ENCODE data around the gene GRID2IP.

Gene GRID2IP

DNA sequence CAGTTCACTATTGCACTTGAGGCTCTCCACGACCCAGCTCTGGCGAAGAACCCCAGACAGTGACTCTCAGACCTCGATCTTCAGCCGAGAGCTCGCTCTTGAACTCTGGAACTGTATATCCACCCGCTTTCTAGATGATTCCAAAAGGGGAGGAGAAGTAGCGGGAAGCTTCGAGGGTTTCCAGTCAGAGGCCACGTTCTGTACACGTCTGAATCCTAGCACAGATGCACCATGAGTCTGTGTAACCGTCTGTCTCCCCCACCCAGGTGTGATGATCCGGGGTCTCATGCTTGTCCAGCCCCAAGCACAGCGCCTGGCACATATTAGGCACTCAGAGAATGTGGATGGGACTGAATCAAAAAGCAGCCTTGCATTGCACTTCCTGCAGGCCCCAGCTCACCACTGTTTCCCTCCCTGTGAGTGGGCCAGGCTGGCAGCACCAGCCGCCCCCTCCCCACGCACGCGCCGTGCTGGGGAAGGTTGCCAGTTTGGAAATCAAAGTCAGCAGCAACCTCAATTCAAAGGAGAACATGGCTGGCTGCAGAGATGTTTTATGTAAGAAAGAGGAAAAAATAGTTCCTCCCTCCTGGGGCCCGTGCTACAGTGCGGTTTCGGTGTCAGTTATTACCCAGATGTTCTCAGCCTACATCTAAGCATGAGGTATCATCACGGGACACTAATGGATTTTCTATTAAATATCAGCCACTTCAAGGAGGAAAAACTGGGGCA is 5.7 kb downstream of the GRID2IP start:
- no peaks in the 10 kb centered on the region for H3K9me3 Mint-ChIP-seq
- no peak for ATAC-seq
- H3K27ac Mint-ChIP-seq = no peak overlapping the region
- H3K27me3 Mint-ChIP-seq = no peaks in the 10 kb centered on the region
- no peak for DNase-seq
- no peak overlapping the region for H3K4me3 Mint-ChIP-seq
- peaks cover 10% of the 10 kb centered on the region for H3K4me1 Mint-ChIP-seq
- H3K36me3 Mint-ChIP-seq (ENCODE audit: low read depth) = no peaks in the 10 kb centered on the region

- Mint-ChIP-seq H3K27ac (no peak overlapping the region), H3K36me3 (ENCODE audit: low read depth) (no peaks in the 10 kb centered on the region), H3K27me3 (peaks cover 15% of the 10 kb centered on the region), H3K4me1 (peaks cover 10% of the 10 kb centered on the region), H3K9me3 (no peaks in the 10 kb centered on the region), H3K4me3 (no peak overlapping the region)
- DNase-seq (no peak), ATAC-seq (no peak)
Measured at GRCh38 chr7:6542368-6542767, 8.9 kb downstream of the GRID2IP start.

GRCh38 chr7:6536262-6537260 is 14.7 kb downstream of the GRID2IP start:
- peak overlapping the region; percentile 36 for H3K4me3 Mint-ChIP-seq
- ATAC-seq (peak; percentile 26), DNase-seq (peak; percentile 45)
- peaks cover 22% of the 10 kb centered on the region for H3K4me1 Mint-ChIP-seq
- H3K27me3 Mint-ChIP-seq = peaks cover 21% of the 10 kb centered on the region
- H3K36me3 Mint-ChIP-seq (ENCODE audit: low read depth) = no peaks in the 10 kb centered on the region
- H3K9me3 Mint-ChIP-seq = no peaks in the 10 kb centered on the region
- no peak overlapping the region for H3K27ac Mint-ChIP-seq

DNA sequence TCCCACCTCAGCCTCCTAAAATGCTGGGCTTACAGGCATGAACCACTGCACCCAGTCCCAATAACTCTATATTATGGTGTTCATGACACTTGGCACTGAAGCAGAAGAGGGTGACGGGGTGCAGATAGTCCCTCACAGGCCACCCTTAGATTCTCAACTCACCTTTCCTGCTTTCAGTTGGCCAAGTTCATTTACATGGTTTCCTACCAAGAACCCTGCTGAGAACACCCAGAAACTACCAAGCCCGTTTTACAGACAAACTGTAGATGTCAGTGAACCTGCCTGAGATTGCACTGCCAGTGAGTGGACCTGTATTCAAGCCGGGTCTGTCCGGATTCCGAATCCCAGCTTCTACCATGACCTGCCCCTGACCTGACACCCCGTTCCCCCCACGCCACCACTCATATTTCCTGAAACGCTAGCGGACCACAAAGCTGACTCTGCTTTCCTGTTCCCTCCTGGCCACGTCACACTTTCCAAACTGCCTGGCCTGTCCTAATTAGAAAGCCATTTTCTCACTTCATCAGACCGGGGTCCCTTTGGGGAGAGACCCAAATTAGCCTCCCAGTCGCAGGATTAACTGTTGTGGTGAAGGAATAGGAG is 17.3 kb downstream of the GRID2IP start:
- H3K4me3 Mint-ChIP-seq = peak overlapping the region; percentile 30
- DNase-seq (peak; percentile 73), ATAC-seq (peak; percentile 48)
- H3K9me3 Mint-ChIP-seq = no peaks in the 10 kb centered on the region
- H3K36me3 Mint-ChIP-seq (ENCODE audit: low read depth) = no peaks in the 10 kb centered on the region
- peak overlapping the region; percentile 69 for H3K27ac Mint-ChIP-seq
- H3K4me1 Mint-ChIP-seq = peaks cover 31% of the 10 kb centered on the region
- peaks cover 35% of the 10 kb centered on the region for H3K27me3 Mint-ChIP-seq

- H3K27me3 Mint-ChIP-seq = peaks cover 31% of the 10 kb centered on the region
Measured at GRCh38 chr7:6532516-6532915, 18.7 kb downstream of the GRID2IP start.

DNA sequence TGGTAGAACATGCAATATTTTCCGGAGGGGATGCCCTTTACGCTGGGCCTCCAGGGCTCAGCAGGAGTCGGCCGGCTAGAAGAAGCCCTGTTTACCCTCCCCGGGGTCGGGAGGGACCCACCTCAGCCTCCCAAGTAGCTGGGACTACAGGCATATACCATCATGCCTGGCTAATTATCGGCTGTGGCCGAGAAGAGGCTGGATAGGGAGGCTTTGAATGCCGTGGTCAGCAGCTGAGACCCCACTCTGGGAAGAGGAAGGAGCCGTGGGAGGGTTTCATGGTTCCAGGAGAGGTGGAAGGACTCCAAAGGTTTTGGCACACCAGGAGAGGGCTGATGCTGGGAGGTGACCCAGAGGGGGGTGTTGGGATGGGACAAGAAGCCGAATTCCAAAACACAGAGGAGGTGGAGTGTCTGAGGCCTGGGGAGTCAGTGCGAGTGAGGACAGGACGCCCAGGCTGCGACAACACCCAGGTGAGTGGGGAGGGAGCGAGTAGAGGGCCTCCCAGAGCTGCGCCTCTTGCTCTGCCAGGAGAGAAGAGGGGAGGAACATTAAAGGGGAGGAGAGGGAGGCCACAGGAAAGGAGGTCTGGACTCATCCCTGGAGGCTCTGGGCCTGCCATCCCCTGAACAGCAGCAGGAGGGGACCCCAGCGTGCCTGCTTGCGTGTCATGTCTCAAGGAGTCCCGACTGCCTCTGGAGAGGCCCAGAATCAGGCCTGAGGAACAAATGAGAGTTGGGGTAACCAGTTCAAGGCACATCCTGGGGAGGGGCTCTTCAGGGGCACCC is 19.6 kb downstream of the GRID2IP start:
- Mint-ChIP-seq H3K36me3 (ENCODE audit: low read depth) (no peaks in the 10 kb centered on the region), H3K27me3 (peaks cover 38% of the 10 kb centered on the region), H3K4me3 (peak overlapping the region; percentile 74), H3K9me3 (no peaks in the 10 kb centered on the region), H3K27ac (no peak overlapping the region), H3K4me1 (peaks cover 37% of the 10 kb centered on the region)
- ATAC-seq = peak; percentile 44
- DNase-seq = no peak

More at GRCh38 chr7:6532516-6532915, 18.7 kb downstream of the GRID2IP start:
- H3K9me3 Mint-ChIP-seq = no peaks in the 10 kb centered on the region
- H3K27ac Mint-ChIP-seq = no peak overlapping the region
- ATAC-seq (no peak), DNase-seq (no peak)
- peaks cover 31% of the 10 kb centered on the region for H3K4me1 Mint-ChIP-seq
- H3K4me3 Mint-ChIP-seq = no peak overlapping the region
- no peaks in the 10 kb centered on the region for H3K36me3 Mint-ChIP-seq (ENCODE audit: low read depth)

DNA sequence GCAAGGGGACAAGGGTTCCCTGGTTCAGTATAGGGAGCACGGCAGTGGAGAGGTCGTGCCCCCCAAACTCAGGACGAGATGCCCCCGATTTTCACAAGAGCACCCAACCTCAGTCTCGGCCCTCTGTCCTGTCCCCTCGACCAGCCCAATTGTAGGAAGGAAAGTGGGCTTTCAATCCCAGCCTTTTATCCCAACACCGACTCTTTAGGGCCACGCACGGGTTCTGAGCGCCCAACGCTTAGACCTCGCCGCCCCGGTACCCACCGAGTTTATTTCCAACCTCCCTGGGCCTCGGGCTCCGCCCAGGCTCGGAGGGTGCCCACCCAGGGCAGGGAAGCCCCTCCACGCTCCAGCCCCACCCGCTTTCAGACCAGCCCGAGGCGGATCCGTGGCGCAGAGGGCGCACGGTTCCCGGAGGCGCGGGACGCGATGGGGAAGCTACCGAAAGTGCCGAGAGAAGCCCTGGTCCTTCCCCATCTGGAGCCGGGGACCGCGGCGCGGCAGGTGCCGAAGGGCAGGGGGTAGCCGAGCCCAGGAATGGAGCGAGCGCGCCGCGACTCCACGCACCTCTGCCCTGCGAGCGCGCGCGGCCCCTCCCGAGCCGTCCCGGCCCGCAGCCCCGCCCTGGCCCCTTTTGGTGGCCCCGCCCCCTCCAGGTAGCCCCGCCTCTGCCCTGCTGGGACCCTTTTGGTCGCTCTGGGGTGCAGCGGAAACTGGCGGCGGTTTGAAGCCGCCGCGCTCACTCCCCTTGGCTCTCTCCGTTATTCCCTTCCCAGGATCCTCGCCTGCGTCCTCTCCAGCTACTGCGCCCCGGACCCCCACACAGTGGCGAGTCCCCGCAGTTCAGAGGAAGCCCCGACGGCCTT is 20.4 kb downstream of the GRID2IP start:
- ATAC-seq (peak; percentile 60), DNase-seq (peak; percentile 77)
- H3K4me3 Mint-ChIP-seq = peak overlapping the region; percentile 74

DNA sequence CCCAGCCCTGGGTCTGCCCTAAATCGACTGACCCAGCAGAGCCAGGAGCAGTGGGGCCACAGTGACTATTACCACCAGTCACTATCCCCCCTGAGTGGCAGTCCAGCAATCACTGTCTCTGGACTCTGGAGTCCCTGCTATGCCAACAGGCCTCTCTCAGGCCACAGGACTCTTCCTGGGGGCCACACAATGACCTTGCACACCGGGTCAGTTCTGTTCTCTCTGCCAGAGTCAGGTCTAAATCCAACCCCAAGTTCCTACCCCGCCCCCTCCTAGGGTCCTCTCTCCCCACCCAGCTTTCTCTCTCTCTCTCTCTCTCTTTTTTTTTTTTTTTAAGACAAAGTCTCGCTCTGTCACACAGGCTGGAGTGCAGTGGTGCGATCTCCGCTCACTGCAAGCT is 21.6 kb downstream of the GRID2IP start:
- Mint-ChIP-seq H3K4me1 (peaks cover 32% of the 10 kb centered on the region), H3K4me3 (peak overlapping the region; percentile 29), H3K9me3 (no peaks in the 10 kb centered on the region), H3K36me3 (ENCODE audit: low read depth) (no peaks in the 10 kb centered on the region), H3K27ac (no peak overlapping the region), H3K27me3 (peaks cover 35% of the 10 kb centered on the region)
- ATAC-seq = no peak
- no peak for DNase-seq

More for the DNA sequence above, 20.4 kb downstream of the GRID2IP start:
- Mint-ChIP-seq H3K36me3 (ENCODE audit: low read depth) (no peaks in the 10 kb centered on the region), H3K4me1 (peaks cover 37% of the 10 kb centered on the region), H3K27ac (no peak overlapping the region), H3K27me3 (peaks cover 37% of the 10 kb centered on the region), H3K9me3 (no peaks in the 10 kb centered on the region)

- ATAC-seq (no peak), DNase-seq (no peak)
- Mint-ChIP-seq H3K9me3 (no peaks in the 10 kb centered on the region), H3K27me3 (peaks cover 37% of the 10 kb centered on the region), H3K4me3 (no peak overlapping the region), H3K27ac (no peak overlapping the region), H3K4me1 (peaks cover 25% of the 10 kb centered on the region), H3K36me3 (ENCODE audit: low read depth) (no peaks in the 10 kb centered on the region)
Measured at GRCh38 chr7:6528401-6529130, 22.7 kb downstream of the GRID2IP start.

GRCh38 chr7:6526997-6527378 is 24.3 kb downstream of the GRID2IP start:
- Mint-ChIP-seq H3K36me3 (ENCODE audit: low read depth) (no peaks in the 10 kb centered on the region), H3K27ac (no peak overlapping the region), H3K4me1 (peaks cover 20% of the 10 kb centered on the region), H3K4me3 (peak overlapping the region; percentile 42), H3K9me3 (no peaks in the 10 kb centered on the region), H3K27me3 (peaks cover 34% of the 10 kb centered on the region)
- ATAC-seq (no peak), DNase-seq (no peak)

GRCh38 chr7:6520163-6520981 is 30.9 kb downstream of the GRID2IP start:
- Mint-ChIP-seq H3K27ac (no peak overlapping the region), H3K36me3 (ENCODE audit: low read depth) (no peaks in the 10 kb centered on the region), H3K4me3 (no peak overlapping the region), H3K4me1 (peaks cover 6% of the 10 kb centered on the region), H3K9me3 (no peaks in the 10 kb centered on the region), H3K27me3 (peaks cover 2% of the 10 kb centered on the region)
- no peak for ATAC-seq
- DNase-seq = no peak

- peak overlapping the region; percentile 65 for H3K4me3 Mint-ChIP-seq
- peaks cover 6% of the 10 kb centered on the region for H3K4me1 Mint-ChIP-seq
- no peaks in the 10 kb centered on the region for H3K9me3 Mint-ChIP-seq
- H3K36me3 Mint-ChIP-seq (ENCODE audit: low read depth) = no peaks in the 10 kb centered on the region
- DNase-seq (peak; percentile 75), ATAC-seq (peak; percentile 73)
- H3K27me3 Mint-ChIP-seq = no peaks in the 10 kb centered on the region
- H3K27ac Mint-ChIP-seq = no peak overlapping the region
Measured at GRCh38 chr7:6516387-6516983, 34.8 kb downstream of the GRID2IP start.

All from activated naive CD8-positive, alpha-beta T cell treated with anti-CD3 and anti-CD28 coated beads, Interleukin-2, amount 50 U/mL, for 24 hours (primary cell).